Liver (tissue), 9 donors: Measurements from ENCODE around the gene SEPSECS. TPM values are rescaled to one million over a fixed set of nuclear protein-coding genes. Genes with fewer than 3 reads are reported as not detected.

Experiments
- DNase-seq: peaks from one replicate; pipeline ENCODE4 v3.0.0-alpha.2; 2017; ENCODE audit warnings: low spot score
- H3K27ac ChIP-seq, 2 donors: one replicate each; pipeline ENCODE4 v1.7.0; 2013; ENCODE audit warnings: inconsistent platforms in 2 of 2, low read length in 2 of 2, control low read depth in 1 of 2, low read depth in 1 of 2, mild to moderate bottlenecking in 1 of 2
- H3K27me3 ChIP-seq, 4 donors: one replicate each; pipeline versions ENCODE4 v1.6.1 to v1.7.0; 2013; ENCODE audit warnings: low read length in 3 of 4, inconsistent platforms in 1 of 4, mild to moderate bottlenecking in 1 of 4, moderate library complexity in 1 of 4; ENCODE audit not compliant: control insufficient read depth in 4 of 4, insufficient read depth in 4 of 4
- H3K36me3 ChIP-seq, 4 donors: one replicate each; pipeline versions ENCODE4 v1.6.1 to v1.7.0; 2013; ENCODE audit warnings: low read length in 3 of 4, mild to moderate bottlenecking in 3 of 4, low read depth in 1 of 4, moderate library complexity in 1 of 4; ENCODE audit not compliant: control insufficient read depth in 4 of 4, insufficient read depth in 3 of 4
- H3K4me1 ChIP-seq, 4 donors: one replicate each; pipeline versions ENCODE4 v1.6.1 to v1.7.0; 2013; ENCODE audit warnings: low read length in 3 of 4, mild to moderate bottlenecking in 3 of 4, moderate library complexity in 1 of 4; ENCODE audit not compliant: control insufficient read depth in 4 of 4, insufficient read depth in 4 of 4
- H3K4me3 ChIP-seq, 3 donors: one replicate each; pipeline versions ENCODE4 v1.6.1 to v1.7.0; 2013; ENCODE audit warnings: low read length in 3 of 3, control low read depth in 1 of 3, low read depth in 1 of 3, mild to moderate bottlenecking in 1 of 3
- H3K9ac ChIP-seq, 2 donors: one replicate each; pipeline ENCODE4 v1.7.0; 2013; ENCODE audit warnings: low read length in 2 of 2, mild to moderate bottlenecking in 2 of 2, moderate library complexity in 2 of 2, control low read depth in 1 of 2, low read depth in 1 of 2
- H3K9me3 ChIP-seq, 4 donors: one replicate each; pipeline versions ENCODE4 v1.6.1 to v1.7.0; 2013; ENCODE audit warnings: low read length in 3 of 4; ENCODE audit not compliant: control insufficient read depth in 4 of 4
- CTCF ChIP-seq: fragments of 150-350 bp; IDR thresholded peaks from 2 replicates; pipeline ENCODE4 v1.5.1; 2017; ENCODE audit warnings: improper control_type of control experiment, low read depth, low read length; ENCODE audit not compliant: missing input control
- EGR1 ChIP-seq, 2 donors: IDR thresholded peaks; 2 replicates each; pipeline ENCODE4 v1.6.1; 2016 to 2018; ENCODE audit warnings: antibody characterized with exemption in 2 of 2, low read depth in 2 of 2
- FOXA1 ChIP-seq: IDR thresholded peaks from 2 replicates; pipeline ENCODE4 v1.6.1; 2016; ENCODE audit warnings: antibody characterized with exemption
- FOXA2 ChIP-seq: IDR thresholded peaks from 2 replicates; pipeline ENCODE4 v1.6.1; 2016; ENCODE audit warnings: antibody characterized with exemption
- GABPA ChIP-seq, 2 donors: IDR thresholded peaks in 1 of 2; conservative IDR thresholded peaks in 1 of 2; 2 replicates each; pipeline ENCODE4 v1.6.1; 2016; ENCODE audit warnings: antibody characterized with exemption in 2 of 2, mild to moderate bottlenecking in 1 of 2, moderate library complexity in 1 of 2
- HNF4A ChIP-seq, 2 donors: conservative IDR thresholded peaks; 2 replicates each; pipeline ENCODE4 v1.6.1; 2016; ENCODE audit warnings: antibody characterized with exemption in 2 of 2, mild to moderate bottlenecking in 2 of 2
- HNF4G ChIP-seq: IDR thresholded peaks from 2 replicates; pipeline ENCODE4 v1.6.1; 2016; ENCODE audit warnings: antibody characterized with exemption
- JUND ChIP-seq, 2 donors: IDR thresholded peaks; 2 replicates each; pipeline ENCODE4 v1.6.1; 2016; ENCODE audit warnings: antibody characterized with exemption in 2 of 2
- MAX ChIP-seq: IDR thresholded peaks from 2 replicates; pipeline ENCODE4 v1.6.1; 2016; ENCODE audit warnings: antibody characterized with exemption
- NR2F2 ChIP-seq: IDR thresholded peaks from 2 replicates; pipeline ENCODE4 v1.6.1; 2016; ENCODE audit warnings: antibody characterized with exemption
- RAD21 ChIP-seq, 2 donors: IDR thresholded peaks; 2 replicates each; pipeline ENCODE4 v1.6.1; 2016; ENCODE audit warnings: antibody characterized with exemption in 2 of 2, mild to moderate bottlenecking in 2 of 2
- RXRA ChIP-seq, 2 donors: IDR thresholded peaks; 2 replicates each; pipeline ENCODE4 v1.6.1; 2017 to 2018; ENCODE audit warnings: antibody characterized with exemption in 2 of 2, mild to moderate bottlenecking in 1 of 2
- SP1 ChIP-seq: IDR thresholded peaks from 2 replicates; pipeline ENCODE4 v1.6.1; 2018; ENCODE audit warnings: antibody characterized with exemption, mild to moderate bottlenecking
- TAF1 ChIP-seq: conservative IDR thresholded peaks from 2 replicates; pipeline ENCODE4 v1.6.1; 2016; ENCODE audit warnings: antibody characterized with exemption, mild to moderate bottlenecking
- YY1 ChIP-seq: IDR thresholded peaks from 2 replicates; pipeline ENCODE4 v1.6.1; 2016; ENCODE audit warnings: antibody characterized with exemption, mild to moderate bottlenecking
- ZBTB33 ChIP-seq: IDR thresholded peaks from 2 replicates; pipeline ENCODE4 v1.6.1; 2016; ENCODE audit warnings: antibody characterized with exemption
- WGBS: extraction: QIAGEN DNeasy Blood & Tissue Kit; methylation state at CpG from one replicate; pipeline ENCODE4 v1.1.7; 2013; 5-methylcytosine and 5-hydroxymethylcytosine counted together
- polyA plus RNA-seq, 2 donors: library from polyadenylated mRNA; stranded (reverse) in 1 of 2; unstranded in 1 of 2; fragments of 200-250 nt in 1 of 2; fragments of >200 nt in 1 of 2; fragmentation: Nextera tagmentation in 1 of 2; extraction: Ambion mirVana in 1 of 2; gene quantifications; one replicate each; pipeline versions ENCODE4 v1.2.1 to v1.2.3, GENCODE V29; 2013 to 2015
- total RNA-seq, 2 donors: library from RNA; depleted of rRNA; stranded (reverse); fragments of >200 nt; gene quantifications; one replicate each; pipeline ENCODE4 v1.2.3, GENCODE V29; 2014
- TF ChIP-seq, protein P1 (sequence below): IDR thresholded peaks from 2 replicates; pipeline ENCODE4 v1.6.1; 2016; ENCODE audit warnings: antibody characterized with exemption, mild to moderate bottlenecking
- donor health status: healthy.
- donor health status: healthy.
- donor health status: healthy.
- donor health status: healthy.
- donor health status: healthy.

The SEPSECS gene
- total and polyA plus RNA-seq, 4 donors = 10.3 to 31.7 (median 13.2) TPM

GRCh38 chr4:25078523-25078922 is 81.7 kb downstream of the SEPSECS start:
- H3K9me3 ChIP-seq = no peaks in the 10 kb centered on the region
- no peak overlapping the region for H3K4me3 ChIP-seq
- H3K4me1 ChIP-seq = no peaks in the 10 kb centered on the region
- no peaks in the 10 kb centered on the region for H3K36me3 ChIP-seq
- TF ChIP-seq EGR1 (IDR thresholded peaks at IDR 0.05; ENCODE audit: low read depth in 2 of 2) (no peak), TAF1 (no peak), SP1 (no peak), CTCF (no peak), GABPA (IDR thresholded peaks at IDR 0.05 in 1 of 2, conservative IDR thresholded peaks at IDR 0.05 in 1 of 2) (no peak), FOXA2 (no peak), MAX (no peak), YY1 (no peak), JUND (IDR thresholded peaks at IDR 0.05) (no peak), RXRA (IDR thresholded peaks at IDR 0.05) (no peak), HNF4A (conservative IDR thresholded peaks at IDR 0.05) (no peak), NR2F2 (no peak), RAD21 (IDR thresholded peaks at IDR 0.05) (no peak), HNF4G (no peak), ZBTB33 (no peak), FOXA1 (no peak)
- TF ChIP-seq, protein P1, sequence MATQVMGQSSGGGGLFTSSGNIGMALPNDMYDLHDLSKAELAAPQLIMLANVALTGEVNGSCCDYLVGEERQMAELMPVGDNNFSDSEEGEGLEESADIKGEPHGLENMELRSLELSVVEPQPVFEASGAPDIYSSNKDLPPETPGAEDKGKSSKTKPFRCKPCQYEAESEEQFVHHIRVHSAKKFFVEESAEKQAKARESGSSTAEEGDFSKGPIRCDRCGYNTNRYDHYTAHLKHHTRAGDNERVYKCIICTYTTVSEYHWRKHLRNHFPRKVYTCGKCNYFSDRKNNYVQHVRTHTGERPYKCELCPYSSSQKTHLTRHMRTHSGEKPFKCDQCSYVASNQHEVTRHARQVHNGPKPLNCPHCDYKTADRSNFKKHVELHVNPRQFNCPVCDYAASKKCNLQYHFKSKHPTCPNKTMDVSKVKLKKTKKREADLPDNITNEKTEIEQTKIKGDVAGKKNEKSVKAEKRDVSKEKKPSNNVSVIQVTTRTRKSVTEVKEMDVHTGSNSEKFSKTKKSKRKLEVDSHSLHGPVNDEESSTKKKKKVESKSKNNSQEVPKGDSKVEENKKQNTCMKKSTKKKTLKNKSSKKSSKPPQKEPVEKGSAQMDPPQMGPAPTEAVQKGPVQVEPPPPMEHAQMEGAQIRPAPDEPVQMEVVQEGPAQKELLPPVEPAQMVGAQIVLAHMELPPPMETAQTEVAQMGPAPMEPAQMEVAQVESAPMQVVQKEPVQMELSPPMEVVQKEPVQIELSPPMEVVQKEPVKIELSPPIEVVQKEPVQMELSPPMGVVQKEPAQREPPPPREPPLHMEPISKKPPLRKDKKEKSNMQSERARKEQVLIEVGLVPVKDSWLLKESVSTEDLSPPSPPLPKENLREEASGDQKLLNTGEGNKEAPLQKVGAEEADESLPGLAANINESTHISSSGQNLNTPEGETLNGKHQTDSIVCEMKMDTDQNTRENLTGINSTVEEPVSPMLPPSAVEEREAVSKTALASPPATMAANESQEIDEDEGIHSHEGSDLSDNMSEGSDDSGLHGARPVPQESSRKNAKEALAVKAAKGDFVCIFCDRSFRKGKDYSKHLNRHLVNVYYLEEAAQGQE = no peak
- no peak overlapping the region for H3K9ac ChIP-seq
- WGBS = 86% methylated on average over 4 of the region's 4 CpGs
- no peaks in the 10 kb centered on the region for H3K27me3 ChIP-seq
- H3K27ac ChIP-seq = no peak overlapping the region
- no peak for DNase-seq
